Measurements from ENCODE around the gene MYH11. TPM values are rescaled to one million over a fixed set of nuclear protein-coding genes. Genes with fewer than 3 reads are reported as not detected.
"Not testable (repeated sequence)": the region's sequence is repeated elsewhere in the genome, so short reads cannot be mapped to it uniquely, and the experiment has no call there.

The MYH11 gene
- total RNA-seq, 1 donor from 2014 or later: 0.04 TPM

DNA sequence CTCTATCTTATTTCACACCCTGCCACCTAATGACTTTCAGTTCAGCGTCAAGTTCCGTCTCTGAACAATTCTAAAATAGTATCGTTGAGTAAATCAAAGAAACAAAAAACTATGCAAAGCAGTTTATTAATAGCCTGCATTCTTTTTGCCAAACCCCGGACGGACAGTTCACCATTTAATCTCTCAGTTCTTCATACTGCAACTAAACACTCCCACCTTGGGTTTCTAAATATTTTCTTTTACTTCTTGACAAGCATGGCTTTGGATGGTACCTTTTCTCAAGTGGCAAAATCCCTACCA lies 1.2 kb downstream of the MYH11 start:
- no peak for DNase-seq (ENCODE audit: low read depth)
- TF ChIP-seq, protein P1, sequence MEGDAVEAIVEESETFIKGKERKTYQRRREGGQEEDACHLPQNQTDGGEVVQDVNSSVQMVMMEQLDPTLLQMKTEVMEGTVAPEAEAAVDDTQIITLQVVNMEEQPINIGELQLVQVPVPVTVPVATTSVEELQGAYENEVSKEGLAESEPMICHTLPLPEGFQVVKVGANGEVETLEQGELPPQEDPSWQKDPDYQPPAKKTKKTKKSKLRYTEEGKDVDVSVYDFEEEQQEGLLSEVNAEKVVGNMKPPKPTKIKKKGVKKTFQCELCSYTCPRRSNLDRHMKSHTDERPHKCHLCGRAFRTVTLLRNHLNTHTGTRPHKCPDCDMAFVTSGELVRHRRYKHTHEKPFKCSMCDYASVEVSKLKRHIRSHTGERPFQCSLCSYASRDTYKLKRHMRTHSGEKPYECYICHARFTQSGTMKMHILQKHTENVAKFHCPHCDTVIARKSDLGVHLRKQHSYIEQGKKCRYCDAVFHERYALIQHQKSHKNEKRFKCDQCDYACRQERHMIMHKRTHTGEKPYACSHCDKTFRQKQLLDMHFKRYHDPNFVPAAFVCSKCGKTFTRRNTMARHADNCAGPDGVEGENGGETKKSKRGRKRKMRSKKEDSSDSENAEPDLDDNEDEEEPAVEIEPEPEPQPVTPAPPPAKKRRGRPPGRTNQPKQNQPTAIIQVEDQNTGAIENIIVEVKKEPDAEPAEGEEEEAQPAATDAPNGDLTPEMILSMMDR (IDR thresholded peaks at IDR 0.05; ENCODE audit: insufficient read depth, low read length, poor library complexity, severe bottlenecking): no peak
- Histone ChIP-seq H3K27me3 (ENCODE audit: control insufficient read depth, insufficient read depth, low read length) (peaks cover 30% of the 10 kb centered on the region), H3K4me3 (ENCODE audit: low read depth, low read length) (no peak overlapping the region), H3K36me3 (ENCODE audit: control insufficient read depth, insufficient read depth, low read length) (no peaks in the 10 kb centered on the region)

DNA sequence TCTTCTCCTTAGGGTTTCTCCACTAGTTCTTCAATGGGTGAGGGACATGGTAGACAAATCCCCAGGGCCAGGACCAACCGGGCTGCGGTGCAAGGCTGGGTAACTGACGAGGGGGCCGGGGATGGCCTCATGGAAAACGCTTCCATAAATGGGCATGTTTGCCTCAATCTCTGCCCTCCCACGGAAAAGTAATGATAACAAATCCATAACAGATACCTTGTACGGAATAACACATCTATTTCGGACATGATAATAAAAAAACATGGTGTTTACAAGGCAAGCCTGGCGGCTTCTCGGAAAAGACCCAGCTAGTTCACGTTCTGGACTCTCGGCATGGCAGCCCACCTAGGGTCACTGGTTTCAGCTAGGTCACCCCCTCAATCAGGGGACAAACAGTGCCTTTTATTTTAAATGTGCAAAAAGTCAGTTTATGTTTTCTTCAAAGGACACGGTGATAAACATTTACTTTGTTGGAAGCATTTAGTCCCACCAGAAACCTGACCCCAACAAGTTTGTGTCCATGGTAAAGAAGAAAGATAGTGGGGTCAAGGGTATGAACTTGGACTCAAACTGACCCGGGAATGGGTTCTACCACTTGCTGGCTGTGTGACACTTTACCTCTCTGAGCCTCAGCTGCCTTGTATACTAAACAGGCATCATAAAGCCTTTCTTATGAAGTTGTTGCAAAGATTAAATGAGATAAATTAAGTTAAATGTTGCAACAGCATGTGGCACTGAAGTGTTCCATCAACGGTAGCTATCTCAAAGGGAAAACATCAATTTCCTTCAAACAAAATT lies 1.7 kb downstream of the MYH11 start:
- peaks cover 30% of the 10 kb centered on the region for H3K27me3 ChIP-seq (ENCODE audit: control insufficient read depth, insufficient read depth, low read length)
- DNase-seq (ENCODE audit: low read depth): no peak
- TF ChIP-seq, protein P1 (IDR thresholded peaks at IDR 0.05; ENCODE audit: insufficient read depth, low read length, poor library complexity, severe bottlenecking): no peak

DNA sequence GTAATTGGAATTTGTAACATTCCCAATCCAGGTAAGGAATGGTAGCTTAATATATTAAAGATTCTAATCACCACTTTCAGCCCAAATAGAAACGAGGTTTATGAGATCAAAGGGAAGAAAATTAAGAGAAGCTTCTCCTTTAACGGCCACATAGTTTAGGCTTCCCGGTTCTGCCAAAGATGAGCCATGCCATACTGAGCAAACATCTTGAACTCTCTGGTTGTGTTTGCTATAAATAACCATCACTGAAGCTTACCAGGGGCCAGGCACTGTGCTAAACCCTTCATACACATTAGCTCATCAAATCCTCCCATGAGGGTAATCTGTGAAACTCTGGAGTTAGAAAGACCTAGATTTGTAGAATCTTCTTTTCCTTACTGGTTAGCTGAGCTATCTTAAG lies 2.8 kb downstream of the MYH11 start:
- Histone ChIP-seq H3K36me3 (ENCODE audit: control insufficient read depth, insufficient read depth, low read length) (no peaks in the 10 kb centered on the region), H3K27me3 (ENCODE audit: control insufficient read depth, insufficient read depth, low read length) (peaks cover 30% of the 10 kb centered on the region), H3K4me3 (ENCODE audit: low read depth, low read length) (no peak overlapping the region)
- TF ChIP-seq, protein P1 (IDR thresholded peaks at IDR 0.05; ENCODE audit: insufficient read depth, low read length, poor library complexity, severe bottlenecking): no peak
- DNase-seq (ENCODE audit: low read depth): no peak

More for the DNA sequence above, 1.7 kb downstream of the MYH11 start:
- no peak overlapping the region for H3K4me3 ChIP-seq (ENCODE audit: low read depth, low read length)
- no peaks in the 10 kb centered on the region for H3K36me3 ChIP-seq (ENCODE audit: control insufficient read depth, insufficient read depth, low read length)

DNA sequence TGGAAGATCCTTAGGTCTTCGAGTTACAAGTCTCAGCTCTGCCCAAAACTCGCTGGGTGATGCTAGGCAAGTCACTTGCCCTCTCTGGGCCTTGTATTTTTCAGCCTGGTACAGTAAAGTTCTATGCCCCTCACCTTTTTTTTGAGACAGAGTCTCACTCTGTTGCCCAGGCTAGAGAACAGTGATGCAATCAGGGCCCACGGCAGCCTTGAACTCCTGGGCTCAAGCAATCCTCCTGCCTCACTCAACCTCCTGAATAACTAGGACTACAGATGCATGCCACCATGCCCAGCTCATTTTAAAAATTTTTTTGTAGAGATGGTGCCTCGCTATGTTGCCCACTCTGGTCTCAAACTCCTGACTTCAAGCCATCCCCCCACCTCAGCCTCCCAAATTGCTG lies 3.8 kb downstream of the MYH11 start:
- no peaks in the 10 kb centered on the region for H3K36me3 ChIP-seq (ENCODE audit: control insufficient read depth, insufficient read depth, low read length)
- TF ChIP-seq, protein P1 (IDR thresholded peaks at IDR 0.05; ENCODE audit: insufficient read depth, low read length, poor library complexity, severe bottlenecking): no peak
- H3K27me3 ChIP-seq (ENCODE audit: control insufficient read depth, insufficient read depth, low read length): peaks cover 24% of the 10 kb centered on the region
- H3K4me3 ChIP-seq (ENCODE audit: low read depth, low read length): no peak overlapping the region
- DNase-seq (ENCODE audit: low read depth): no peak

DNA sequence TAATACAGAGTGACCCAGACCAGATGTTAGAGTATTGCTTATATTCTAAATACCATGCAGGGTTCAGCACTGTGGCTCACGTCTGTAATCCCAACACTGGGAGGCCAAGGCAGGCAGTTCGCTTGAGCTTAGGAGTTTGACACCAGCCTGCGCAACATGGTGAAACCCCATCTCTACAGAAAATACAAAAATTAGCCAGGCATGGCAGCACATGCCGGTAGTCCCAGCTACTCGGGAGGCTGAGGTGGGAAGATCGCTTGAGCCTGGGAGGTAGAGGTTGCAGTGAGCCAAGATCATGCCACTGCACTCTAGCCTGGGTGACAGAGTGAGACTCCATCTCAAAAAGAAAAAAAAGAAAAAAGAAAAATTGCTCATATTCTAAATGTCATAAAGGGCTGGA lies 6.3 kb downstream of the MYH11 start:
- not testable (repeated sequence) for H3K4me3 ChIP-seq (ENCODE audit: low read depth, low read length); H3K36me3 ChIP-seq (ENCODE audit: control insufficient read depth, insufficient read depth, low read length); H3K27me3 ChIP-seq (ENCODE audit: control insufficient read depth, insufficient read depth, low read length); DNase-seq (ENCODE audit: low read depth)

DNA sequence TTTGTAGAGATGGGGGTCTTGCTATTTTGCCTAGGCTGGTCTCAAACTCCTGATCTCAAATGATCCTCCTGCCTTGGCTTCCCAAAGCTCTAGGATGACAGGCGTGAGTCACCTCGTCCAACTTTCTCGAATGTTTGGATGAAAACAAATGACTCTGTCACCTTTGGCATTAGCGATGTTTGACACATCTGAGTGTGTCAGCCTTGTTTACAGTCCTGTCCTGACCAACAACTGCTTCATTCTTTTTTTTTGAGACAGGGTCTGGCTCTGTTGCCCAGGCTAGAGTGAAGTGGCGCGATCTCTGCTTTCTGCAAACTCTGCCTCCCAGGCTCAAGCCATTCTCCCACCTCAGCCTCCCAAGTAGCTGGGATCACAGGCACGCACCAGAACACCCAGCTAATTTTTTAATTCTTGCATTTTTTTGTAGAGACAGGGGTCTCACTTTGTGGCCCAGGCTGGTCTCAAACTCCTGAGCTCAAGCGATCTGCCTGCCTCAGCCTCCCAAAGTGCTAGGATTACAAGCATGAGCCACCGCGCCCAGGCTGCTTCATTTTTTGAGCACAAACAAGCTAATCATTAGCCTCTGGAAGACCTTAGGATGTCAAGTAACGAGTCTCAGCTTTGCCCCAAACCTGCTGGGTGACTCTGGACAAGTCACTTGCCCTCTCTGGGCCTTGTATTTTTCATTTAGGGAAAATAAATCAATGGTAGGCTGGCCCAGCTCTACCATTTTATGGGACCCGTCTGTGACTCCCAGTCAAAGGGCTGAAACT lies 7.4 kb downstream of the MYH11 start:
- TF ChIP-seq, protein P1 (IDR thresholded peaks at IDR 0.05; ENCODE audit: insufficient read depth, low read length, poor library complexity, severe bottlenecking): no peak
- Histone ChIP-seq H3K36me3 (ENCODE audit: control insufficient read depth, insufficient read depth, low read length) (no peaks in the 10 kb centered on the region), H3K27me3 (ENCODE audit: control insufficient read depth, insufficient read depth, low read length) (peaks cover 5% of the 10 kb centered on the region), H3K4me3 (ENCODE audit: low read depth, low read length) (no peak overlapping the region)
- DNase-seq (ENCODE audit: low read depth): no peak
